ENCODE results near the gene EIF2S3.
A peak's percentile ranks its signal among the peaks of the same experiment; 100 is the strongest.
"Not testable (repeated sequence)": the region's sequence is repeated elsewhere in the genome, so short reads cannot be mapped to it uniquely, and the experiment has no call there.

EIF2S3 gene

GRCh38 chrX:24063488-24063887, 8.7 kb downstream of the EIF2S3 start:
- Histone ChIP-seq H3K27me3 (ENCODE audit: low read depth, low read length) (no peaks in the 10 kb centered on the region), H3K36me3 (replicated peaks; ENCODE audit: low read depth, low read length) (peaks cover 47% of the 10 kb centered on the region), H3K4me1 (ENCODE audit: low read length) (no peaks in the 10 kb centered on the region), H3K9me3 (ENCODE audit: insufficient read depth, low read length) (no peaks in the 10 kb centered on the region), H3K4me2 (ENCODE audit: low read length) (no peak overlapping the region), H3K9ac (ENCODE audit: low read length) (no peak overlapping the region), H3K27ac (ENCODE audit: low read length) (no peak overlapping the region), H3K79me2 (ENCODE audit: low read length) (peaks cover 44% of the 10 kb centered on the region), H4K20me1 (ENCODE audit: insufficient read depth, low read length) (no peaks in the 10 kb centered on the region), H2AFZ (ENCODE audit: low read depth, low read length) (no peak overlapping the region), H3K4me3 (ENCODE audit: low read length) (no peak overlapping the region)
- TF ChIP-seq CTCF (IDR thresholded peaks at IDR 0.05; ENCODE audit: low read depth, low read length) (no peak), EZH2phosphoT487 (IDR thresholded peaks at IDR 0.05; ENCODE audit: low read depth) (no peak)

DNA sequence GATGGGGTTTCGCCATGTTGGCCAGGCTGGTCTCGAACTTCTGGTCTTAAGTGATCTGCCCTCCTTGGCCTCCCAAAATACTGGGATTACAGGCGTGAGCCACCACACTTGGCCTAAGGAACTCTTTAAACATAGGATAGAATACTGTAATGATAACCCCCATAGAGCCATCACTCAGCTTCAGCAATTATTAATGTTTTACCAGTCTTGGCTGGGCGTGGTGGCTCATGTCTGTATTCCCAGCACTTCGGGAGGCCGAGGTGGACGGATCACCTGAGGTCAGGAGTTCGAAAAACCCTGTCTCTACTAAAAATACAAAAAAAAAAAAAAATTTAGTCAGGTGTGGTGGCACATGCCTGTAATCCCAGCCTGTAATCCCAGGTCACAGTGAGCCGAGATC, 15.1 kb downstream of the EIF2S3 start:
- Histone ChIP-seq H4K20me1 (ENCODE audit: insufficient read depth, low read length) (no peaks in the 10 kb centered on the region; the same call in none of the 2 replicates), H3K79me2 (ENCODE audit: low read length) (peaks cover 11% of the 10 kb centered on the region; the same call in 1 of the 2 replicates), H3K36me3 (replicated peaks; ENCODE audit: low read depth, low read length) (peaks cover 44% of the 10 kb centered on the region), H3K4me2 (ENCODE audit: low read length) (no peak overlapping the region), H3K9me3 (ENCODE audit: insufficient read depth, low read length) (no peaks in the 10 kb centered on the region), H3K9ac (ENCODE audit: low read length) (no peak overlapping the region), H3K27me3 (ENCODE audit: low read depth, low read length) (no peaks in the 10 kb centered on the region), H3K4me1 (ENCODE audit: low read length) (no peaks in the 10 kb centered on the region), H3K4me3 (ENCODE audit: low read length) (no peak overlapping the region), H3K27ac (ENCODE audit: low read length) (no peak overlapping the region), H2AFZ (ENCODE audit: low read depth, low read length) (no peak overlapping the region)
- TF ChIP-seq EZH2phosphoT487 (IDR thresholded peaks at IDR 0.05; ENCODE audit: low read depth) (no peak), CTCF (IDR thresholded peaks at IDR 0.05; ENCODE audit: low read depth, low read length) (no peak)

DNA sequence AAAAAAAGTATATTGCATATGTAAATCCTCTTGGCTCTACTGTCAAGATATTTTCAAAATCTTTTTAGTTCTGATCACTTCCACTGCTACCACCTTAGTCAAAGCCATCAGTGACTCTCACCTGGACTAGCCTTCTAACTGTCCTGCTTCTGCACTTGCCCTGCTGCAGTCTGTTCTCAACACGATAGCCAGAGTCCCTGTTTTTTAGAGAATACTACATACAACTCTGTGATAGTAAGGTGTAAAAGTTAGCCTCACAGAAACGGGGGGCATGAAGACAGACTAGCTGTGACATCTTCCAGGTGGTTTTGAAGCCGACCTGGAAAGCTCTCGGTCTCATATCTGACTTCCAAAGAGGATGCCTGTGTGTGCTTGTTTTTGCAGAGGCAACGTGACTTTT, 24.7 kb downstream of the EIF2S3 start:
- Histone ChIP-seq H4K20me1 (ENCODE audit: insufficient read depth, low read length) (no peaks in the 10 kb centered on the region), H3K4me2 (ENCODE audit: low read length) (no peak overlapping the region), H3K9ac (ENCODE audit: low read length) (no peak overlapping the region), H3K27ac (ENCODE audit: low read length) (no peak overlapping the region), H2AFZ (ENCODE audit: low read depth, low read length) (no peak overlapping the region), H3K79me2 (ENCODE audit: low read length) (no peaks in the 10 kb centered on the region), H3K9me3 (ENCODE audit: insufficient read depth, low read length) (no peaks in the 10 kb centered on the region), H3K27me3 (ENCODE audit: low read depth, low read length) (no peaks in the 10 kb centered on the region), H3K4me1 (ENCODE audit: low read length) (peaks cover 13% of the 10 kb centered on the region), H3K4me3 (ENCODE audit: low read length) (no peak overlapping the region), H3K36me3 (replicated peaks; ENCODE audit: low read depth, low read length) (peaks cover 13% of the 10 kb centered on the region)
- TF ChIP-seq CTCF (IDR thresholded peaks at IDR 0.05; ENCODE audit: low read depth, low read length), result no peak
- no peak for TF ChIP-seq EZH2phosphoT487 (IDR thresholded peaks at IDR 0.05; ENCODE audit: low read depth)

- not testable (repeated sequence) for H3K36me3 ChIP-seq (replicated peaks; ENCODE audit: low read depth, low read length); H3K79me2 ChIP-seq (ENCODE audit: low read length); H3K9me3 ChIP-seq (ENCODE audit: insufficient read depth, low read length); H2AFZ ChIP-seq (ENCODE audit: low read depth, low read length); H3K4me3 ChIP-seq (ENCODE audit: low read length); H3K9ac ChIP-seq (ENCODE audit: low read length); H3K27ac ChIP-seq (ENCODE audit: low read length); H4K20me1 ChIP-seq (ENCODE audit: insufficient read depth, low read length); H3K27me3 ChIP-seq (ENCODE audit: low read depth, low read length)
- Histone ChIP-seq H3K4me1 (ENCODE audit: low read length) (peaks cover 13% of the 10 kb centered on the region), H3K4me2 (ENCODE audit: low read length) (peak overlapping the region; percentile 49)
Observed at GRCh38 chrX:24080245-24080644, 25.5 kb downstream of the EIF2S3 start.

DNA sequence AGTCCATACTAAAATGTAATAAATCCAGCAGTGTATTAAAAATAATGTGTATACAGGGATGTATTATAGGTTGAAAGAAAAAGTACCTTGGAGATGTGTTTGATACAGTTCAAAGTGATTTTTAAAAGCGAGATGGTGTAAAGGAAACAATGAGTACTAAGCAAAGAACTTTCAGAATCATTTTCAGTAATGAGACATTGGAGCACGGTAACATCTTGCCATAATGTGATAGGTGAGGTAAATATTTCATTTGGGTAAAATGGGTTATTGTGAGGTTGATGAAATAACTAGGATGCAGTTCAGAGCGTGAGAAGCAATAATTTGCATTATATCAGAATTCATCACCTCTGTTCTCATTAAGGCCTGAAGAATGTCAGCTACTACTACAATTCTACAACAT, 25.9 kb downstream of the EIF2S3 start:
- Histone ChIP-seq H3K79me2 (ENCODE audit: low read length) (no peaks in the 10 kb centered on the region), H3K36me3 (replicated peaks; ENCODE audit: low read depth, low read length) (peaks cover 4% of the 10 kb centered on the region), H3K9me3 (ENCODE audit: insufficient read depth, low read length) (no peaks in the 10 kb centered on the region), H2AFZ (ENCODE audit: low read depth, low read length) (no peak overlapping the region), H3K27ac (ENCODE audit: low read length) (no peak overlapping the region; the same call in 1 of the 2 replicates), H3K4me3 (ENCODE audit: low read length) (no peak overlapping the region), H4K20me1 (ENCODE audit: insufficient read depth, low read length) (no peaks in the 10 kb centered on the region), H3K27me3 (ENCODE audit: low read depth, low read length) (no peaks in the 10 kb centered on the region), H3K4me2 (ENCODE audit: low read length) (peak overlapping the region; percentile 49), H3K4me1 (ENCODE audit: low read length) (peaks cover 13% of the 10 kb centered on the region), H3K9ac (ENCODE audit: low read length) (no peak overlapping the region)
- TF ChIP-seq EZH2phosphoT487 (IDR thresholded peaks at IDR 0.05; ENCODE audit: low read depth) (no peak), CTCF (IDR thresholded peaks at IDR 0.05; ENCODE audit: low read depth, low read length) (no peak)

All from OCI-LY3 (cell line).